GM19193 (cell line): ENCODE results near the gene FRG2B.
"Not testable (repeated sequence)": the region's sequence is repeated elsewhere in the genome, so short reads cannot be mapped to it uniquely, and the experiment has no call there.

Experiments
- POLR2A ChIP-seq: IDR thresholded peaks from 4 replicates; pipeline ENCODE4 v1.6.1; 2011; ENCODE audit not compliant: insufficient read depth, insufficient read length; ENCODE audit errors: extremely low read depth

Gene FRG2B

GRCh38 chr10:133626695-133627094 lies at the start of gene FRG2B:
TSS of gene FRG2B (minus strand) at chr10:133626795. CDS start at chr10:133626742, 53 bp downstream.
- not testable (repeated sequence) for TF ChIP-seq POLR2A

GRCh38 chr10:133618851-133619250 lies 7.7 kb downstream of the FRG2B start:
- no peak for TF ChIP-seq POLR2A

GRCh38 chr10:133617196-133617595 lies 9.4 kb downstream of the FRG2B start:
- TF ChIP-seq POLR2A = no peak

GRCh38 chr10:133616371-133617130 lies 10.0 kb downstream of the FRG2B start:
- no peak for TF ChIP-seq POLR2A

GRCh38 chr10:133614830-133615580 lies 11.6 kb downstream of the FRG2B start:
- TF ChIP-seq POLR2A = no peak

GRCh38 chr10:133613699-133614098 lies 12.9 kb downstream of the FRG2B start:
- TF ChIP-seq POLR2A = no peak

GRCh38 chr10:133611079-133611478 lies 15.5 kb downstream of the FRG2B start:
- no peak for TF ChIP-seq POLR2A

- TF ChIP-seq POLR2A = no peak
These were observed 17.7 kb downstream of the FRG2B start for GRCh38 chr10:133608855-133609254.

GRCh38 chr10:133600657-133601056 lies 25.9 kb downstream of the FRG2B start:
- no peak for TF ChIP-seq POLR2A

- TF ChIP-seq POLR2A = no peak
These were observed 33.9 kb downstream of the FRG2B start for GRCh38 chr10:133592716-133593115.

- no peak for TF ChIP-seq POLR2A
These were observed 35.6 kb downstream of the FRG2B start for GRCh38 chr10:133590970-133591359.

- no peak for TF ChIP-seq POLR2A
These were observed 36.2 kb downstream of the FRG2B start for GRCh38 chr10:133590226-133590969.
